NCI-H2029 (cell line): ENCODE measurements around the gene BHLHE23.

ENCODE experiments used
- DNase-seq: peaks from one replicate; lab custom pipeline; 2025; lab: John Stamatoyannopoulos, UW

BHLHE23 gene

GRCh38 chr20:62971950-62972844 lies 34.6 kb downstream of the BHLHE23 start:
- DNase-seq, result peak; percentile 70

- DNase-seq, result no peak
Measured at GRCh38 chr20:62971211-62971949, 35.4 kb downstream of the BHLHE23 start.

- no peak for DNase-seq
Measured at GRCh38 chr20:62970307-62971210, 36.2 kb downstream of the BHLHE23 start.

GRCh38 chr20:62969939-62970306 lies 36.8 kb downstream of the BHLHE23 start:
- DNase-seq, result no peak

- DNase-seq, result no peak
Measured at GRCh38 chr20:62969179-62969760, 37.5 kb downstream of the BHLHE23 start.

- no peak for DNase-seq
Measured at GRCh38 chr20:62968378-62969178, 38.2 kb downstream of the BHLHE23 start.

GRCh38 chr20:62967628-62968351 lies 39.0 kb downstream of the BHLHE23 start:
- no peak for DNase-seq

- no peak for DNase-seq
Measured at GRCh38 chr20:62967149-62967501, 39.6 kb downstream of the BHLHE23 start.

- no peak for DNase-seq
Measured at GRCh38 chr20:62966212-62967148, 40.3 kb downstream of the BHLHE23 start.

- DNase-seq, result no peak
Measured at GRCh38 chr20:62965363-62965771, 41.4 kb downstream of the BHLHE23 start.

- no peak for DNase-seq
Measured at GRCh38 chr20:62964700-62965099, 42.1 kb downstream of the BHLHE23 start.

GRCh38 chr20:62963614-62964397 lies 43.0 kb downstream of the BHLHE23 start:
- no peak for DNase-seq

GRCh38 chr20:62962891-62963613 lies 43.7 kb downstream of the BHLHE23 start:
- no peak for DNase-seq

GRCh38 chr20:62962221-62962879 lies 44.4 kb downstream of the BHLHE23 start:
- no peak for DNase-seq

GRCh38 chr20:62961799-62962198 lies 45.0 kb downstream of the BHLHE23 start:
- no peak for DNase-seq

- no peak for DNase-seq
Measured at GRCh38 chr20:62961310-62961783, 45.4 kb downstream of the BHLHE23 start.
